ENCODE measurements around the gene NOP56. TPM values are rescaled to one million over a fixed set of nuclear protein-coding genes. Genes with fewer than 3 reads are reported as not detected.

The NOP56 gene
- total and polyA plus RNA-seq, 2 of the 4 experiments (the other 2 are of a cell fraction): 189 to 231 TPM

DNA sequence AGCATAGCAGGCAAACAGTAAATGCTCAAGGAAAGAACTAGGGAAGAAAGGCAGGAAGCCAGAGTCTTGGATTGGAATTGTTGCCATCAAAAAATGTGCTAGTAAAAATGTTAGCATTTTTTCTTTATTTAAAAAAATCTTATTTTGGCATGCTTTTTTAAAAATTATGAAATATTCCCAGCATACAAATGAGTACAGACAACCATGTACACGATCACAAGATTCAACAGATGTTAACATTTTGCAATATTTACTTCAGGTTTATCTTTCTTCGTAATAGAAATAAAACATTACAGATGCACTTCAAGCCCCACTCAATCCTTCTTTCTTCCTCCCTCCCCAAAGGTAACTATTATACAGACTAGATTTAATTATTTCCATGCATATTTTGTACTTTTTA, 27.4 kb upstream of the NOP56 start:
- Histone ChIP-seq H4K91ac (ENCODE audit: insufficient read depth, low read depth, low read length) (no peak overlapping the region), H3K4me1 (ENCODE audit: control insufficient read depth, insufficient read depth, low read length) (no peaks in the 10 kb centered on the region), H2BK5ac (ENCODE audit: low read depth, low read length, poor library complexity, severe bottlenecking) (no peak overlapping the region), H3K9me1 (ENCODE audit: insufficient read depth, low read length) (no peaks in the 10 kb centered on the region), H3K9ac (ENCODE audit: low read depth, low read length) (no peak overlapping the region), H4K20me1 (ENCODE audit: insufficient read depth, low read length) (no peaks in the 10 kb centered on the region), H3K56ac (ENCODE audit: extremely low read depth, insufficient read depth, low read length) (no peak overlapping the region), H4K5ac (ENCODE audit: low read depth, low read length) (no peak overlapping the region), H2BK120ac (ENCODE audit: low read depth, low read length) (no peak overlapping the region), H3K79me1 (ENCODE audit: low read depth in 1 of 2, low read length in 2 of 2) (no peaks in the 10 kb centered on the region), H3K4me3 (ENCODE audit: insufficient read depth, low read depth, low read length) (no peak overlapping the region), H3K18ac (ENCODE audit: low read depth, low read length) (no peak overlapping the region), H3K27ac (ENCODE audit: insufficient read depth, low read length) (no peak overlapping the region), H3K23ac (ENCODE audit: low read depth, low read length) (no peak overlapping the region), H4K8ac (ENCODE audit: low read depth in 2 of 2, low read length in 2 of 2) (no peak overlapping the region), H3K36me3 (ENCODE audit: control insufficient read depth, insufficient read depth, low read length) (no peaks in the 10 kb centered on the region), H2AK9ac (replicated peaks; ENCODE audit: low read depth, low read length, poor library complexity) (no peak overlapping the region), H3K4me2 (ENCODE audit: low read depth, low read length) (no peak overlapping the region), H3K4ac (ENCODE audit: low read depth, low read length) (no peak overlapping the region), H3K14ac (replicated peaks; ENCODE audit: low read depth, low read length) (no peak overlapping the region), H3K27me3 (ENCODE audit: control insufficient read depth, insufficient read depth, low read length) (peaks cover 2% of the 10 kb centered on the region; the same call in 1 of the 2 replicates), H2BK15ac (ENCODE audit: low read depth, low read length) (no peak overlapping the region), H2AK5ac (ENCODE audit: low read depth, low read length) (no peak overlapping the region), H3K9me3 (ENCODE audit: control insufficient read depth, insufficient read depth, low read length) (peaks cover 7% of the 10 kb centered on the region), H2BK20ac (ENCODE audit: low read depth, low read length) (no peak overlapping the region), H2AFZ (replicated peaks; ENCODE audit: low read length, poor library complexity) (no peak overlapping the region)
- intact Hi-C loops (cut with micrococcal nuclease) (no loop called here), in situ Hi-C loops (cut with MboI; ENCODE audit: low sequenced_read_pairs) (no loop called here), dilution Hi-C loops (cut with HindIII; ENCODE audit: low sequenced_read_pairs, unreplicated experiment) (no loop called here)
- TF ChIP-seq BHLHE40 (IDR thresholded peaks at IDR 0.05; ENCODE audit: low read depth, low read length): no peak
- no peak for TF ChIP-seq CHD1 (IDR thresholded peaks at IDR 0.05; ENCODE audit: low read depth, low read length)
- TF ChIP-seq RFX5 (IDR thresholded peaks at IDR 0.05; ENCODE audit: low read depth, low read length): no peak
- TF ChIP-seq RCOR1 (IDR thresholded peaks at IDR 0.05; ENCODE audit: insufficient replicate concordance, low read length): no peak
- TF ChIP-seq MAFK (IDR thresholded peaks at IDR 0.05; ENCODE audit: low read depth, low read length): no peak
- no peak for TF ChIP-seq NFE2L2 (IDR thresholded peaks at IDR 0.05; ENCODE audit: low read depth, low read length)
- TF ChIP-seq, protein P1, sequence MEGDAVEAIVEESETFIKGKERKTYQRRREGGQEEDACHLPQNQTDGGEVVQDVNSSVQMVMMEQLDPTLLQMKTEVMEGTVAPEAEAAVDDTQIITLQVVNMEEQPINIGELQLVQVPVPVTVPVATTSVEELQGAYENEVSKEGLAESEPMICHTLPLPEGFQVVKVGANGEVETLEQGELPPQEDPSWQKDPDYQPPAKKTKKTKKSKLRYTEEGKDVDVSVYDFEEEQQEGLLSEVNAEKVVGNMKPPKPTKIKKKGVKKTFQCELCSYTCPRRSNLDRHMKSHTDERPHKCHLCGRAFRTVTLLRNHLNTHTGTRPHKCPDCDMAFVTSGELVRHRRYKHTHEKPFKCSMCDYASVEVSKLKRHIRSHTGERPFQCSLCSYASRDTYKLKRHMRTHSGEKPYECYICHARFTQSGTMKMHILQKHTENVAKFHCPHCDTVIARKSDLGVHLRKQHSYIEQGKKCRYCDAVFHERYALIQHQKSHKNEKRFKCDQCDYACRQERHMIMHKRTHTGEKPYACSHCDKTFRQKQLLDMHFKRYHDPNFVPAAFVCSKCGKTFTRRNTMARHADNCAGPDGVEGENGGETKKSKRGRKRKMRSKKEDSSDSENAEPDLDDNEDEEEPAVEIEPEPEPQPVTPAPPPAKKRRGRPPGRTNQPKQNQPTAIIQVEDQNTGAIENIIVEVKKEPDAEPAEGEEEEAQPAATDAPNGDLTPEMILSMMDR (conservative IDR thresholded peaks at IDR 0.05; ENCODE audit: low read depth, low read length): no peak
- no peak for TF ChIP-seq MAZ (IDR thresholded peaks at IDR 0.05; ENCODE audit: borderline replicate concordance, low read depth, low read length)
- TF ChIP-seq RAD21 (IDR thresholded peaks at IDR 0.05; ENCODE audit: low read length): no peak
- TF ChIP-seq SMC3 (IDR thresholded peaks at IDR 0.05; ENCODE audit: low read depth, low read length): no peak
- TF ChIP-seq POLR2A (IDR thresholded peaks at IDR 0.05; ENCODE audit: low read depth, low read length): no peak
- no peak for TF ChIP-seq FOS (IDR thresholded peaks at IDR 0.05; ENCODE audit: low read depth, low read length)
- TF ChIP-seq, protein P2, sequence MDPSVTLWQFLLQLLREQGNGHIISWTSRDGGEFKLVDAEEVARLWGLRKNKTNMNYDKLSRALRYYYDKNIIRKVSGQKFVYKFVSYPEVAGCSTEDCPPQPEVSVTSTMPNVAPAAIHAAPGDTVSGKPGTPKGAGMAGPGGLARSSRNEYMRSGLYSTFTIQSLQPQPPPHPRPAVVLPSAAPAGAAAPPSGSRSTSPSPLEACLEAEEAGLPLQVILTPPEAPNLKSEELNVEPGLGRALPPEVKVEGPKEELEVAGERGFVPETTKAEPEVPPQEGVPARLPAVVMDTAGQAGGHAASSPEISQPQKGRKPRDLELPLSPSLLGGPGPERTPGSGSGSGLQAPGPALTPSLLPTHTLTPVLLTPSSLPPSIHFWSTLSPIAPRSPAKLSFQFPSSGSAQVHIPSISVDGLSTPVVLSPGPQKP (IDR thresholded peaks at IDR 0.05; ENCODE audit: borderline replicate concordance, low read depth, low read length): no peak
- no peak for TF ChIP-seq CEBPB (IDR thresholded peaks at IDR 0.05; ENCODE audit: low read depth, low read length)
- no peak for DNase-seq
- ChIA-PET CTCF (no interaction called here), POLR2A (ENCODE audit: unreplicated experiment) (no interaction called here)
- BruUV-seq (replicated peaks): no TSS peak
- no CpG with 5 or more reads among the region's 2 CpGs for WGBS, 2 experiments (ENCODE audit: extremely low coverage in 2 of 2, insufficient read length in 1 of 2)
- no peak for ATAC-seq (ENCODE audit: low read depth)
